DMS153 treated with DMSO at 0.1 percent for 48 hours (cell line): Measurements from ENCODE around the gene NUDCD2.

Source experiments
- DNase-seq: peaks from one replicate; lab custom pipeline; 2025; ENCODE audit not compliant: unreplicated experiment; lab: John Stamatoyannopoulos, UW

NUDCD2 gene, protein sequence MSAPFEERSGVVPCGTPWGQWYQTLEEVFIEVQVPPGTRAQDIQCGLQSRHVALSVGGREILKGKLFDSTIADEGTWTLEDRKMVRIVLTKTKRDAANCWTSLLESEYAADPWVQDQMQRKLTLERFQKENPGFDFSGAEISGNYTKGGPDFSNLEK

DNA sequence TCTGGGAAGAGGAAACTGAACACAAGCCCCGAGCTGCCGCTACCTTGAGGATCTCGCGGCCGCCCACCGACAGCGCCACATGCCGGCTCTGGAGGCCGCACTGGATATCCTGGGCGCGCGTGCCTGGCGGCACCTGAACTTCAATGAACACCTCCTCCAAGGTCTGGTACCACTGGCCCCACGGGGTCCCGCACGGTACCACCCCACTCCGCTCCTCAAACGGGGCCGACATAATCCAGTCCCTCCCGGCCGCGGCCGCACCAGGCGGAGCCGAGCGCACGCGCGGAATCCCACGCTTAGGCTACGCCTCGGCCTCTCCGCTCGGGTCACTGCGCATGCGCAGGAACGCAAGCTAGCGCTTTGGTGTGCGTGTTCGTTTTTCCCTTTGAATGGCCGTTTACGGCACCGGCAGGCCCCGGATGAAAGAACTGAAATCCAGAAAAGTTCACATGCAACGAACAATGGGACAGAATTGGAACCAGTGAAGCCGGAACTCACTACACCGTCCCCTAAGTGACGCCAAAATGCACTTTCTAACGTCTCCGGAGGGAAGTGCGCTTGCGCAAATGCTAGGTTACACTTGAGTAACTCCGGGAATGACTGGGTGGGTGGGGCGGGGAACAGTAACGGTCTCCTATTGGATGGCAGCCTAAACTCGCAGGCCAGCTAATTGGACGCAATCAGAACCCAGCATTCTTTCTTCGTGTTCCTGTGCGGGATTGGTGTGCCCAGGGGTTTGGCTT lies at the start of gene NUDCD2:
Gene NUDCD2 (minus strand): TSS at position 284 of the 743 bp plus-strand sequence. CDS start 52 bp downstream, at position 232.
- peak; percentile 72 for DNase-seq

DNA sequence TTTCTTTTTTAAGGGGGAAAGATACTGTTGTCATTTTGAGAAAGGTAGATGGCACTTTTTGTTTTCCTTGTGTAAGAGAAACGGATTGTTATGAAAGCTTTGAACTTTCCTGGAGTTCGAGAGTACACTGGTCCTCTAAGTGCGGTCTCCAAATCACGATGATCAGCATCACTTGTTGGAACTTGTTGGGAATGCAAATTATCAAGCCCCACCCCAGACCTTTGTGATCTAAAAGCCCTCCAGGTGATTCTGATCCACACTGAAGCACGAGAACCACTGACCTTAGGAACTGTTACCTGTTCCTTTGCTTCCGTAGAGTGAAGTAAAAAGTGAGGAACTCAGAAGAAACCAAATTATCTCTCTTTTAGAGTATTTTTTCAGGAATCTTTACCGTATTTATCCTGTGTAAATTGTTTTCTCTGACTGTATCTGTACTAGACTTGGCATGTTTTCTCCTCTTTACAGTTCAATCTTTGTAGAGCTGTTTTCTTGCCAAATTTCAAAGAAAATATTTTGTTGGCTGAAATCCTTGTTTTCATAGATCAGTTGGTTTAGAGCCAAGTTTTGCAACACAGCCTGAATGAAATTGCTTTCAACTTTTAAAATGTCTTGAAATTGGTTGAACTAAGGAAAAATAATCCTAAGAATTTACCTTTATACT lies 49.5 kb upstream of the NUDCD2 start:
- no peak for DNase-seq

DNA sequence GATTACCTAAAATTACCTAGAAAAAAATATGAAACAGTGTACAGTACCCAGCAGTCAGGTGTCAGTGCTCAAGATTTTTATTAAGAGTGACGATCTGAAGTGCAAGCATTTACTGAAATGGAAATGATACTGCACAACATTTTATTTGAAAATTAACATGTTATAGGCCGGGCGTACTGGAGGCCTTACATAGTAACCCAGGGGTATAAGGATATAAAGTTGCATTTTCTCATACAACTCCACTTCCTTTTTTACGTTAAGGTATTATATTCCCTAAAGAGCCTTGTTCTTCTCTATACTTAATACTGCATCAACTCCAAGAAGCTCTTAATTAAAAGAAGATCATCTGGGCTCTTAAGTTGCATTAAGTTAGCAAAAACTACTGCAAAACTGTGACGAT lies 48.9 kb upstream of the NUDCD2 start:
- DNase-seq = no peak

DNA sequence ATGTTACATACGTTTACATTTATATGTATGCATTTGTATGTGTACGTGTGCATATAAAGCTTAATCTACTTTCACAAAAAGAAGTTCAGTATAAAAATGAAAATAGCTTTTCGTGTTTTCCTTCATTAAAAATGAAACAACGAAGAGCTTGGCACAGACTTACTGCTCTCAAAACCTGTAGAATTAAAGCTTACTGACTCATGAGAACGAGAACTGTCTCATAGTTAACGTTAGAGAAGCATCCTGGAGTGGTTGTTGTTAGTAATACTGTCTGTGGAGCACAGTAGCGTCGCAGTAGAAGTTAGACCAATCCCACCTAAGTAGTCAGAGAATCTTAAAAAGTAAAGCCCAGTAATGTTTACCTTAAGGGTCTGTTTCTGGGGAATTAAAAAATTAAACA lies 46.8 kb upstream of the NUDCD2 start:
- no peak for DNase-seq

DNA sequence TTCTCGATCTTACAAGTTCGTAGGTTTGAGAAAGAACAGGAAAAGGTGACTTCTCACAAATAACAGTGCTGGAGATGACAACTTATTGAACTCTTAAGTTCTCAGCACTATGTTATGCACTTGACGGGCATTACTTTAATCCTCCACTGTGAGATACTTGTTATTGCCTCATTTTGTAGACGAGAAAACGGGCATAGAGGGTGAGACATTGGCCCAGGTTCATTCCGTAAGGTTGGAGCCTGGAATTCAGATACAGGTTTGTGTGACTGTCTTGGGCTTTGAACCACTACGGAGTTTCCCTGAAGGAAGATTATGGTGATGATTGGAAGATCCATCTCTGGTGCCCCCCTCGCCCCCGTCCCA lies 46.2 kb upstream of the NUDCD2 start:
- no peak for DNase-seq

DNA sequence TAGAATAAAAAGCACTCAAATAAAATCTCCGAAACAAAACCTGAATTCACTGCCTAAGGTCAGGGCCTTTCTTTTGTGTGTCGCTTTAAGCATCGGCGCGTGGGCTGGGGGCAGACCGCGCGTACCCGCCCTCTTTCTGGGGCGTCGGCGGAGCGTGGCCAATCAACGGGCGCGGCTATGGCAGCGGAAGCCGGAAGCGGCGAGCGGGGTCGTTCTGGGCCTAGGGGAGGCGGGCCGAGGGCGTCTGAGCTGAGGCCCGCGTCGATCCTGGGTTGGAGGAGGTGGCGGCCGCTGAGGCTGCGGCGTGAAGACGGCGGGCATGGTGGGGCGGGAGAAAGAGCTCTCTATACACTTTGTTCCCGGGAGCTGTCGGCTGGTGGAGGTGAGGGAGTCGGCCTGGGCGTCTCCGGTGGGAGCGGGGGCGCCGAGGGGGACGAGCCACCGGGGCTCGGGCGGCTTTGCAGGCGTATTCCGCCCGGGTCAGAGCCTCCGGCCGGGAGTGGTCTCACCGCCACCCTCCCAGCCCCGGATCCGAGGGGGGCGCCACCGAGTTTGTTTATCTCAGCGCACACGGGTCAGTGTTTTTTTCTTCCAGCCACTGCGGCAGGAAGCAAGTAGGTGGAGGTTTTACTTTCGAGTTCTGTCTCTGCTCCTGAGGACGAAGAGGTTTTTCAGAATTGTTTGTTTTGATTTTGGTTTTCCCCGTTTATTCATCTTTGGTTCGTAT lies 45.6 kb upstream of the NUDCD2 start, which contains the start of gene MAT2B:
Gene MAT2B (plus strand): TSS at position 252 of the 727 bp plus-strand sequence. CDS start 68 bp downstream, at position 320.
- DNase-seq = peak; percentile 61

DNA sequence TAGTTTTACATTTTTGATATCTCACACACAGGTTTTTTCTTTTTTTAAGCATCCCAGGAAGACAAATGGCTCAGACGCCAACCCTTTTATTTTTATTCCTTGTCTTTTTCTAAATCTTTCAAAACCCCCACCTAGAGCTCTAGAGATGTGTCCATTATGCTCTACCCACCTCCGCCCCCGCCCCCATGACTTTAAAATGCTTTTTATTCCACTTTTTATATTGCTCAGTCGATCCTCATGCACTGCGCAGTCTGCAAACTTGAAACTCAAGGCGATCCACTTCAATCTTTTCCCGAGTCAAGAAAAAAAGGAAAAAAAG lies 45.1 kb upstream of the NUDCD2 start:
- DNase-seq = no peak

DNA sequence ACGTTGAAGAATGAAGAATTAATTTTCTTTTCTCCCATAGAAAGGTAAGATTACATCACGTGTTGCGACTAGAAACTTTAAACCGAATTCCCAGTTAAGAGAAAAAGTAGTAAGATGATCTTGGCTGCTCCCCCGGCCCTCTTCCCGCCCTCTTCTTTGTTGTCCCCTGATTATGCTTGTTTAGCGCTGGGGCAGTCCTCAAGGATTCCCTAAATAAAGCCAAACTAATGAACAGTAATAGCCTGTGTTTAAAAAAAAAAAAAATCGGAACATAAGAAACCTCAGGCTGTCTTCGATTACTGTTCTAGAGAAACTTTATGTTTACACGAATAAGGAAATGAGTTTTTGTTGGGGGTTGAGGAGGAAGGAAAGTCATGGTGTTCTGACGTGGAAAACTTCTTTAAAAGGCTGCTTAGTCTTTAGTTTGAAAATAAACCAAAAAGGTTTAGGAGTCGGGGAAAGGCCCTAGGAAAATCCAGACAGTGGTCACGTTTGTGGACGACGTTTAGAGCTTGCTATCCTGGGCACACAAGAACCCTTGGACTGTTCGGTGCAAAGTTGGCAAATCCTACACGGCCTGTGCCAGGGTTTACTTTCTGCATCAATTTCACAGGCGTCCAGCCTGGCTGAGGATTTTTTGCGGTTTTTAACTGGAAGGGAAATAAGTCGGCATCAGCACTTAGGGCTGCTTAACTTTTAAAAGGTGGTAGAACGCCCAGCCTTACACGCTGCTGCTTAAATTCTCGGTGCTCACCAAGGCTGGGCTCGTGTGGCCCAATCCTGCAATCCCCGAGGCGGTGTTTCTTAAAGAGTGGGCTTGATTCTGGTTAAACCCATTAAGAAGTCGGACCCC lies 44.4 kb upstream of the NUDCD2 start:
- DNase-seq = peak; percentile 5

DNA sequence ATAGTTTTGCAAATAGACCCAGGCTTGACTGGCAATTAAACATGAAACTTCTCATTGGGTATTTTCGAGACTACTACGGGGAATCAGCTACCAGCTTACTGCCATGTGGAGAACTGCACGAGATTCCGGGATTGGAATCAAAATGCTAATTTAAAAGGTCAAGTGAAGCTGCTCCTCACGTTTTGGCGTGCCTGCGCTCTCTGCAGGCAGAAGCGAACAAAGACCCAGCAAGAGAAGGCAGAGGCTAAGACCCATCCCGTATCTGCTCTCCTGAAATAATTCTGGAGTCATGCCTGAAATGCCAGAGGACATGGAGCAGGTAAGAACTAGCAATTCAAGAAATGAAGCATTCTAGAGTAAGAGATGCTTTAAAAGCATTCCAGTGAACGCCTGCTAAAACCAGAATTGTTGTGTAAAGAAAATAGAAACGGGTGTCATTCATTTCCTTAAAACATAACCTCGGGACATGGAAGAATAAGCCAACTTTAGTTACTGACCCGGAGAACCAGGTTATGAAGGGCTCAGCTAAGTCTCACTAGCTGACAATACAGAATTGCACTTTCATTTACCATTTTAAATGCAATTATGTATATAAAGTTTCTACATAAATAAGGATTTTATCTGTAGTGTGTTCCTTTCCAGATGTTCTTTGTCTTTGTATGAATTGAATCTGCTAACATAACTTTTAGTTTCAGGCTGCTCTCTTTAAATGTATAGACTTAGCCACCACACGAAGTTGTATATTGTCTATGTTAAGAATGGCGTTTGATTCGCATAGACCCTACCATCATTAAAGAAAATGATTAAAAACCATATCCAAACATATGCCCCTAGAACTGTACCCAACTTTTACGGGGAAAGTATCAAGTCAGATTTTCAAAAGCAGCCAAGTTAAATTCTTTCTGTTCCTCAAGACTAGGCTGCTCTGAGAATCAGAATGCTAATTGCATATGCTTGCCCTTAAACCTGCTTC lies 43.5 kb upstream of the NUDCD2 start:
- DNase-seq = no peak

DNA sequence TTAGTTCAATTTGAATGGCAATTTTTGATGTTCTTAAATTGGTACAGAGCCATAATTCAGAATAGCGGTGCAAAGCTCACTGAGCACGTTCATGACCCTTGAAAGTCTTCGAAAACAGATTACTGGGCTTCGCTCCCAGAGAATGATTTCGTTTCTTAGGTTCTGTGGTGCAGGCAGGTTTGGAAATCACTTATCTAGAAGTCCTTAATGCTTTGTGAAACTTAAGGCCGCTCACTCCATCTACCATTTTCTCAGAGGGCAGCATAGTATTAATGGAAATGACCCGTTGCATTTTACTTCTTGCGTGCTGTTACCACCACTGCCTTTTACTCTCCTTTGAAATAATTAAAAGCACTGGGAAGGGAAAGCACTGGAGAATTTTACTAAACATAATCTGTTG lies 42.6 kb upstream of the NUDCD2 start:
- no peak for DNase-seq

DNA sequence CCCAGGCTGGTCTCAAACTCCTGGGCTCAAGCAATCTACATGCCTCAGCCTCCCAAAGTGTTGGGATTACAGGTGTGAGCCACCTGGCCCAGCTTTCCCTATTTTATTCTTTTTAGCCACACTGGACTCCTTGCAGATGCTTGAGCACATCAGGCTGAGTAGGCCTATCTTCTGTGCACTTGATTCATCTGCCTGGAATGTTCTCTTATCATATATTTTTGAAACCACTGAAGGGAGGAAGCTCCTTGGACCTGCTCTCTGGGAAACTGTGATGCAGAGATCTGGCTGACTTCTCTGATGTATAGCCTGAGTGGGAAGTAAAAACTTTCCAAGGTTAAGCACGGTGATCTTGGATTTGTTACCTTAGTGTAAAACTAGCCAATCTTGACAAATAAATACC lies 39.0 kb upstream of the NUDCD2 start:
- DNase-seq = no peak

DNA sequence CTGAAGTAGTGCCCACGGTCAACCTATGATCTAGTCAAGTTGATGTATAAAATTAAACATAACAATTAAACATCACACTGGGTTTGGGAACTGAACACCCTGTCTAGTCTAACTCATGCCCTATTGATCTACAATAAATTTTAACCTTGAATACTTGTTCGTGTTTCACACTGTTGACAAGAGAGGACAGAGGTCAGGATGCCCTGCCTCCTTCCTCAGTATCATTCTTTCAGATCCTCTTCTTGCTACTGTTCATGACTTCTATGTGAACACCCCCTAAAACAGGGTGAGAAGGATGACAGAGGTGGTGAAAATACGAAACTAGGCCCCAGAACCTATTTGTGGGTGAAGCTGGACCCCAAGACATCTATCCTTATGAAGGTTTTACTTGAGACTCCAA lies 37.4 kb upstream of the NUDCD2 start:
- DNase-seq = no peak

DNA sequence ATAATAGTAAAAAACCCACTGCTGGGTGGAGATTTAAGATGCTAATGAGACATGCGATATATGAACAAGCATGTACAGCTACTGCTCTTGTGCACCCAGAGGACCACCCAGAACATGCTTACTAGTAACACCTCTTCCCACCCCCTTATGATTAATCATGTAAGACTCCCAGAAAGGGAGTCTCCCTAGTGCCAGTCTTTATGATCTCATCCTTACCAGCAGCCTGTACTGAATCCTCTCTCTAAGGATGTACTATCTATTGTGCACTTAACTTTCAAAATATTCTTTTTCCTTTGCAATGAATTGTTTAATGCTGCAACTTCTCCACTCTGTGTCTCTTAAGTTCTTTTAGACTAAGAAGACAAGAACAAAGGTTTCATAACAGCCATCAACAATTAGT lies 36.4 kb upstream of the NUDCD2 start:
- DNase-seq = no peak

DNA sequence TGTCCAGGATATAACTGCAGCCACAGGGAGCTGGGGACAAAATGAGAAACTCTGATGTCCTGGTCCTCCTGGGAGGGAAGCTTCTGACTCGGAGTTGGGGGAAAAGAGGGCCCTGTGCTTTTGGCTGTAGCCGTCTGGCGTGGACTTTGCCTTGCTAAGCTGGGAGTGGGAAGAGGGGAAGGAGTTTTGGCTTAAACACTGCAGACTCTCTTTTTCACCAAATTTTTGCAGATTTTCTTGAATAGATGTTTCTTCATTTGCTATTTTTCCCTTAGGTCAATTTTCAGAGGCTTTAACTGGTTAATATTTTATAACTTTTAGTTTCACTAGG lies 29.8 kb upstream of the NUDCD2 start:
- DNase-seq = no peak

DNA sequence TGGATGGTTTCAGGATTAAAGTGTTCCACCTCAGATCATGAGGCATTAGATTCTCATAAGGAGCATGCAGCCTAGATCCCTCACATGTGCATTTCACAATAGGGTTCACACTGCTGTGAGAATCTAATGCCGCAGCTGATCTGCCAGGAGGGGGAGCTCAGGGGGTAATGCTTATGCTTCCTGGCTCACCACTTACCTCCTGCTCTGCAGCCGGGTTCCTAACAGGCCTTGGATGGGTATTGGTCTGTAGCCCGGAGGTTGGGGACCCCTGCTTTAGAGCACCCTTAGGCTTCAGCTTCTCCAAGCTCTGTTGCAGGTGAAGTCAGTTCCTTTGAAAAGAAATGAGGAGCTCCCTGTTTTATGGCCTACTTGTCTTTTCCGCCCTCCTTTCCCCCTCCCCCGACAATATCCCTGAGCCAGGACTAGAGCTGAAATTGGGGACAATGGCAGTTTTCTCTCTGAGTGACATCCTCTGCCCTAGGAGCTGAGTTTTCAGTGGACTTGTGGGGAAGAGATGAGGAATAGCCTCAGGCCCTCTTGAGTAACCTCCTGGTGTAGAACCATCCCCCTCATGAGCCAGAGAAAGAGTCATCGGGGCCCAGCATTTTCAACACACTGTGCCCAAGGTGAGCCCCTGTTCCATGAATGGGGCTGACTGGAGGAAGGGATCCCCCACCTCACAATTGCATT lies 29.3 kb upstream of the NUDCD2 start:
- DNase-seq = no peak

DNA sequence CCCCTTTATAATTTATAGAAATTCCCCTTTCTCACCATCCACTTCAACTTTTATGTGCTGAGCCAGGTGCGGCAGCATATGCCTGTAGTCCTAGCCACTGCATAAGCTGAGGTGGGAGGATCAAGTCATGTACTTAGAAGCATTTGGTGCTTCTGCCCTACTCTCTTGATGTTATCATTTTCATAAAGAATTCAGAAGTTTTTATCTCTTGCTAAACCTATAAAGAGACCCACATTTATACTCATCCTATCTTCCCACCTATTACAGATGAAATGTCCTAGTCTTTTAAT lies 19.0 kb upstream of the NUDCD2 start:
- no peak for DNase-seq

DNA sequence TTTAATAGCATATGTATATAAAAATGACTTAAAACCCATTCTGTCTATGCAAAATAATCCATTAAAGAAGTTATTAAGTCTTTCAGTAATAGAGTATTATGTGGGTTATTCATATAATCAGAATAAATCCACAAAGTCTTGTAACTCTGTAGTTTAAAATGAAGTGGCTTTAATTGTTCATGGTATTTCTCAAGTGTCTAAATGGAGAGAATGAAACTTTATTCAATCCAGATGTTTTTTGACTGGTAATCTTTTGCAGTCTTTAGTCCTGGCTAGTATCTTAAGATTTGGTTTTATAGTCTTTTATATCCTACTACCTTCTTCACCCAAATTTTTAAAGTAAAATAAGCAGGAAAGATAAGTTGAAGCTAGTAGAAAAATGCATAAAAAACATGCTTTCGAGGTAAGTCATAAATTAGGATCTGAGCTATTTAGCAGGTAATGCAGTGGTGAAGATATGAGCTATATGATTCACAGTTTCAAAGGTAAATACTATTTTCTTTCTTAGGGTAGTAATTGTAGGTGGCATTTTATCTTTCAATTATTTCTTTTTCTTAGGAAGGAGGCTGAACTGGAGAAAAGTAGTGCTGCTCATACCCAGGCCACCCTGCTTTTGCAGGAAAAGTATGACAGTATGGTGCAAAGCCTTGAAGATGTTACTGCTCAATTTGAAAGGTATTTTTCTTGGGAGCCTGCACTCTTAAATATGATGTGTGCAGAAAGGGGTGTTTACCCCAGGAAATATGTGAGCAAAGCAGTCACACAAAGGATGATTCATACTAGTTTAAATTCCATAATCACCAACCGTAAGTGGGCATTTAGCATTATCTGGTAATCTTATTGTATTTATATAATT lies 18.5 kb upstream of the NUDCD2 start:
- DNase-seq = no peak

DNA sequence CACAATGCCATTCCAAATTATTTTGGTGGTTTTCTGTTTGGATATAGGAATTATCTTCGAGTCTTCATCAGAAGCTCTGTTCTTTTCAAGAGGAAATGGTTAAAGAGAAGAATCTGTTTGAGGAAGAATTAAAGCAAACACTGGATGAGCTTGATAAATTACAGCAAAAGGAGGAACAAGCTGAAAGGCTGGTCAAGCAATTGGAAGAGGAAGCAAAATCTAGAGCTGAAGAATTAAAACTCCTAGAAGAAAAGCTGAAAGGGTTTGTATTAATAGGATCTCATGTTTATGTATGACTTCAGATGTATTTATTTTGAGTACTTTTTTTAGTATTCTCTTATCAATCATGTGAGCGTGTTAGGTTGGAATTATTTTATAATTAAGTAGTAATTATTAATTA lies 15.5 kb upstream of the NUDCD2 start:
- DNase-seq = no peak
